Eye (tissue), 1 donor: ENCODE measurements around the gene SHROOM1.

Experiments used
- DNase-seq: peaks from one replicate; pipeline ENCODE4 v3.0.0-alpha.2; 2015

Gene SHROOM1

DNA sequence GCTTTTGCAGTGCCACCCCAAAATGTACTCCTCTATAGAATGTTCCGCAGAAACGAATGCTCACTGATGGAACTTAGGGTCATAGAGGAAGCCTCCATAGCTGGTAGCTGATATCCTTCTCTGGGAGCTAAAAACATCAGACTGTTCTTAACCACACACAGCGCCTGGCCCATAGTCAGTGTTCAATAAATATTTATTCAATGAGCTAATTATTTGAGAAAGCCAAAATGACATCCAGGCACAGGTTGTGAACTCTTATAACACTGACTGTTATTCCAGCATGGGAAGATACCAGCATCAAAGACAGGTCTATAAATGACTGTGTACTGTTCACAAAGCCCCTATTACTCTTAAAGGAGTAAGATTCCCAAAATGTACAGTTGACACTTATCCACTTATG lies 22.9 kb upstream of the SHROOM1 start:
- no peak for DNase-seq

DNA sequence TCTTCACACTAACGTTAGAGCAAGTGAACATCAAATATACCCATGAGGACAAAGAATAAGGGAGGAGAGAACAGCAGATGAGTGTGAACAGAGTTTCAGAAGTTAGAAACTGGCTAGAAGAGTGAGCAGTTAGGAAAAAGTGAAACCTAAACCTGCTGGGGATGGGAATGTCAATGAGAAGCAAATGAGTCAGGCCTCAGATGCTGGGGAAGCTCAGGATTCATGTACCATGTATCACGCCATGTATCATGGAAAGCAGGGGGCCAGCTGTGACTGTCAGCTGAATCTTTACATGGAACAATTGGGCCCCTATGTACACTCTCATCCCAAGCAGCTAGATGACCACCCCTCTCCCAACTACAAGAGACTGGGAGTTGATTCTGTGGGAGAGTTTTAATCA lies 19.6 kb upstream of the SHROOM1 start:
- no peak for DNase-seq

DNA sequence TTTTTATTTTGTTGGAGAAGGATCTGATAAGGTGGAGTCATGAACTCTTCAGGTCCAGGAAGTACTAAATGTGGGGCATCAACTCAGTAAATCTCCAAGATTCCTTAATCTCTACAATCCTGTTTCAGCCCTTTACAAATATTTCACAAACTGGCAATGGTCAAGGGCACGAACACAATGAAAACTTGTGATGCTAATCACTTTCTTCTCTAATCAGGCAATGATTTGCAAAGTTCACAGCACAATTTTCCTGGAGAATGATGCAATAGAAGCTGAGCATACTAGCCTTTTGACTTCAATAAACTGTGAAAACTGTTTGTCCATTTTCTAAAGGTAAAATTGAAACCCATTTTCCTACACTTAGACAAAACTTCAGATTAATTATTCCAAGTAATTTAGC lies 18.9 kb upstream of the SHROOM1 start:
- DNase-seq: no peak

DNA sequence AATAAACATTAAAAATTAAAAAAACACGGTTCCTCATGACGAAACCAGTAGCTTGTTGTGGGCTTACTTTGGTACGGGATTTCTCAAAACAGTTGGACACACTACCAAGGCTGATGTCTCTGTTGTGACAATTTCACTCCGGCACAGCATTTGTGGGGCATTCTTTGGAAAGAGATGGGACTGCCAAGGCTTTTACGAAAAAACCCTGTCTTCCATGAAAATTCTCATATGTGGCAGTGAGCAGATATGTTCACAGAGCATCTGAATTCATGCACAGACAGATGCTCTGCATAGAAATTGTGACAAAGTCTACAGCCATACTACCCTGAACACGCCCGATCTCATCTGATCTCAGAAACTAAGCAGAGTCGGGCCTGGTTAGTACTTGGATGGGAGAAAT lies 17.8 kb upstream of the SHROOM1 start:
- DNase-seq: no peak

DNA sequence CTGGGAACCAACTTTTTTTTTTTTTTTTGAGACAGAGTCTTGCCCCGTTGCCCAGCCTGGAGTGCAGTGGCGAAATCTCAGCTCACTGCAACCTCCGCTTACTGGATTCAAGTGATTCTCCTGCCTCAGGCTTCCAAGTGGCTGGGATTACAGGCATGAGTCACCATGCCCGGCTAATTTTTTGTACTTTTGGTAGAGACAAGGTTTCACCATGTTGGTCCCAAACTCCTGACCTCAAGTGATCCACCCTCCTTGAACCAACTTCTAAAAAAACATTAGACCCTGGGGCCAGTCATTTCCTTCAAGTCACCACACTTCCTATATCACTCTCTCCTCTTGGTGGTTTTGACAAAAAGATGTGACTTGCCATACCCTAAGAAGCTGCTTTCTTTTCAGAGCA lies 10.9 kb upstream of the SHROOM1 start:
- no peak for DNase-seq

DNA sequence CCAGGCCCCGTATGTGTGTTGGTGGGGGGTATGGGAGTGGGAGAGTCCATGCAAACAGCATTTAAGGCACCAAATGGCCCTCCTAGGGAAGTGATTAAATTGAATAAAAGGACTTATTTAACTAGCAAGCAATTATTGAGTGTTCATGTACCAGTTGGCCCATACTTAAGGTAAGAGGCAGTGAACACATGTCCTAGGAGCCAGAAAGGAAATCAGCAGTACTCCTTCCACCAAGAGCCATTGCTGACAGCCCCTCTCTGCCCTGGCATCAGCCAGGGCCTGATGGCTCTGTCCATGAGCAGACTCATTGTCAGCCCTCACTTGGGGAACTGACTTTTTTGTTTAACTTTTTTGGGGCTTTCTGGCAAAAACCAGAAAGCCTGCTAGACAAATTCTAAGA lies 10.4 kb upstream of the SHROOM1 start:
- no peak for DNase-seq

DNA sequence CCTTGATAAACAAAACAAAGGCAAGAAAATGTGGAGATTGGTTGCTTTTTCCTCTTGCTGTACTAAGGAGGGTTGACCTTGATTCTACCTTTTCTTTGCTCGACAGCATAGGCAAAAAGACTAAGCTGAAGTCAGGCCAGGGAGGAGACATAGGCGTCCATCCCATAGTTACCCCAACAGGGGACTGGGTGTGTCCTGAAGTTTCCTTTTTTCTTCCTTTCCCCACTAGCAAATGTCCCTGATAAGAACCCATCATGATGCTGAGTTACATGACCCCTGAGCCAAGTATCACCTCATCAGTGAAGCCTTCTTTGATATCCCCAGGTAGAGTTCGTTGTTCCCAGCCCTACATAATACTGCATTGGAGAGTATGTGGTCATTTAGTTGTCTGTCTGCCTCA lies 9.9 kb upstream of the SHROOM1 start:
- DNase-seq: no peak

DNA sequence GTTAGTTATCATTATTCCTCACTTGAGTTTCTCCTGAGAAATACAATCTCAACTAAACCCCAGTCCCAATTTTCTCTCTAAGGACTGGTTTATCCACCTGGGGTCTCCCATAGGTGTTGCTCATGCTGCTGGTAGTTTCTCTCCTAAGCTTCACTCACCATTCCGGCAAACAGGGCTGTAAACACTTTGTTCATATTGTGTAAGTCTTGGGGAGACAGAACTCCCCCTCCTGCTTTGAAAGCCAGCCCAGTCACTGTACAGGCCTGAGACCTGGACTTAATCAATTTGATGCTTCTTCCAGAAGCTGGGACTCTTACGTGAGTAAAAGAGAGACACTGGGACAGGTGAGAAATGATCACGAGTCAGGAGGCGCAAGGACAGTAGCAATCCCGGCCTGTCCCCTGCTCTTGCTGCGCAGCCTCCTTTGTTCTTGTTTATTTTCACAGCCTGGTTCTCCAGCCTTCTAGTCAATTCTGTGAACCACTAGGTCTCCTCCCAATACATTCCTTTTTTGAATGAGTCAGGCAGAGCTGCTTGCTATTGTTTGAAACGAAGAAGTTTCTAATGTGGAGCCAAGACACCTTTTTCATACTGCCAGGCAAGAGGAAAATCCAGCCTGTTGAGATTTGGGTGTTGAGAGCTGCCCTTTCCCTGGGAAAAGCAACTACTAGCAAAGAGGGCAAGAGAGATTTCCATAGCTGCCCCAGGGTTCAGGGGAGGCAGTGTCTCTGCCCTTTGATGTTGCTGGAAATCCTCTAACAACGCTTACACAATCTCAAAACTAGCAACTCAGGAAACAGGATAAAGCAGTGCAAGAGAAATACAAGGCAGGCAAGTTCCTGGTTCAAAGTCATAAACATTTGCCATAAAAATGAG lies 9.2 kb upstream of the SHROOM1 start:
- DNase-seq: no peak

DNA sequence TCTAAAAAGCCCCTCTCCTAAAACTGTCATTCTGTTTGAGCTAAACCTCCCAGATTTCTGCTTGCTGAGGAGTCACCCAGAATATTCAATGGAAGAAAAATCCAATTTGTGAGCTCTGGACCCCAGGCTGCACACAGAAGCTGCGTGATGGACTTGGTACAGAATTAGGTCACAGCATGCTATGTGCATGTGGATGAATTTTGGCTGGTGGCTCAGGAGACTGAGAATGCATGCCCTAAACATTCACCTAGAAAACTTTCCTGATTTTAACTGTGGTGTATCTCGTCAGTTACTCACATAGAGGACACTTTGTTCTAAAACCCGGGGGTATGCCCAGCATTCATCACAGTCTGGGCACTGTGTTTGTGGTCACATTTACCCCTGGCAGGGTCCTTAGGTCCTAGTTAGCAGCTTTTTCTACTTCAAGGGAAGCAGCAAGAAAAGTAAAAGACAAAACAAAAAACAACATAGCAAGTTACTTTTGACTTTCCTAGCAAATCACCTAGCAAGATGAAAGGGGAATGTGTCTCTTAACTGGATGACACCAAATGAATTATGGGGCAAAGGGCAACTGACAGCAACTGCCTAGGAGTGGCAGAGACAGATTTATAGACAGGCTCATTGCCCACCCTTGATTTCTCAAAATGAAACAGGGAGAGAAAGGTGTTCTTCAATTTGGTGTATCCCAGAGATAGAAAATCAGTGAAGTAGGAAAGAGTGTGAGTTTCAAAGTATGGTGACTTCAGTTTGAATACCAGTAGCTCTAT lies 8.3 kb upstream of the SHROOM1 start:
- DNase-seq: peak; percentile 49

DNA sequence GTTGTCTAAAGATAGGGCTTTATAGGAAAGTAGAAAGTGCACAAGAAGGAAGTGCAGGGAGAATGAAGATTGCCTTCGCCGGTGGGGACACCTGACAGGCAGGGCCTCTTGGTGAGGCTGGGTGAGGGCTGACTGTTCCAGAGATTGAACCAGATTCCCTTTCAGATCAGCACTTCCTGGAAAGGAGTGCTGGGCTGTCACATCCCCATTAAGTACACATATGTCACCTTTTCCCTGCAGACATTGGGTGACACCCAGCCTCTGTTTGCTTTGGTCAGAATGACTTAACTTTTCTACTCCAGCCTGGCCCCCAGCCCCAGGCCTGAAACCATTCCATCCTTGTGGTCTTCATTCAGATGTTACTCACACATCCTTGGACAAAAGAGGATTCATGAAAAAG lies 7.4 kb upstream of the SHROOM1 start:
- no peak for DNase-seq

DNA sequence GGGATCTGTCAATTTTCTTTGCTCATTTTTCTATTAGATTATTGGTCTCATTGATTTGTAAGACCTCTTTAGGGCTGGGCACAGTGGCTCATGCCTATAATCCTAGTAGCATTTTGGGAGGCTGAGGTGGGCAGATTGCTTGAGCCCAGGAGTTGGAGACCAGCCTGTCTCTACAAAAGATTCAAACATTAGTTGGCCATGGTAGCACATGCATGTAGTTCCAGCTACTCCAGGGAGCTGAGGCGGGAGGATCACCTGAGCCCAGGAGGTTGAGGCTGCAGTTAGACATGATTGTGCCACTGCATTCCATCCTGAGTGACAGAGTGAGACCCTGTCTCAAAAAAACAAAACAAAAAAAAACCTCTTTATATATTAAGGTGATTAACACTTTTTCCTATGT lies 6.4 kb upstream of the SHROOM1 start:
- DNase-seq: no peak

DNA sequence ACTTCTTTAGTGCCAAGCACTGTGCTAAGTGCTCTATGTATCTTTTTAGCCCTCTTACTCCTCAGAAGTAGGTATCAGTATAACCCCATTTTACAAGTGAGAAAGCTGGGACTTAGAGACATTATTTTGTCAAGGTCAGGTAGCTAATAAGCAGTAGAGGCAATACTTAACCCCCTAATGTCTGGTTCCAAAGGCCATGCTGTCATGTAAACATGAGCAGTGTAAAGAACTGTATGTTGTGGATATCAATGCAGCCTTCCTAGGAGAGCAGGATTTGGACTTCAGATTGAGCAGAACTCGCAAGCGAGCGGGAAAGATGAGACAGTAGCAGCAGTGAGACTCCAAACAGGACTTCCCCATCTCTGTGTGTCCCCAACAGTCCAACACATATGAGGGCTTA lies 3.6 kb upstream of the SHROOM1 start:
- DNase-seq: no peak

DNA sequence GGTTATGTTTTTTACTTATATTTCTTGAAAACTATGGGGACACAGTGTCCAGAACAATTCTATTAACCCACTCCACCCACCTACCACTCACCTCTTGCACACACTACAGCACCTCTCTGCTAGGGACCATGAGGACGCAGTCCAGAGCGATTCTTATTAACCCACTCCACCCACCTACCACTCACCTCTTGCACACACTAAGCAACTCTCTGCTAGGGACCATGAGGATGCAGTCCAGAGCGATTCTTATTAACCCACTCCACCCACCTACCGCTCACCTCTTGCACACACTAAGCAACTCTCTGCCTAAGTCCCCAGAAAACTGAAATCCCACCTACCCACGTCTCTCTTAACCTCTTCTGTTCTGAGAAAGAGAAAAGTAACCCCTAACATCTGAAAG lies 2.2 kb upstream of the SHROOM1 start:
- no peak for DNase-seq

DNA sequence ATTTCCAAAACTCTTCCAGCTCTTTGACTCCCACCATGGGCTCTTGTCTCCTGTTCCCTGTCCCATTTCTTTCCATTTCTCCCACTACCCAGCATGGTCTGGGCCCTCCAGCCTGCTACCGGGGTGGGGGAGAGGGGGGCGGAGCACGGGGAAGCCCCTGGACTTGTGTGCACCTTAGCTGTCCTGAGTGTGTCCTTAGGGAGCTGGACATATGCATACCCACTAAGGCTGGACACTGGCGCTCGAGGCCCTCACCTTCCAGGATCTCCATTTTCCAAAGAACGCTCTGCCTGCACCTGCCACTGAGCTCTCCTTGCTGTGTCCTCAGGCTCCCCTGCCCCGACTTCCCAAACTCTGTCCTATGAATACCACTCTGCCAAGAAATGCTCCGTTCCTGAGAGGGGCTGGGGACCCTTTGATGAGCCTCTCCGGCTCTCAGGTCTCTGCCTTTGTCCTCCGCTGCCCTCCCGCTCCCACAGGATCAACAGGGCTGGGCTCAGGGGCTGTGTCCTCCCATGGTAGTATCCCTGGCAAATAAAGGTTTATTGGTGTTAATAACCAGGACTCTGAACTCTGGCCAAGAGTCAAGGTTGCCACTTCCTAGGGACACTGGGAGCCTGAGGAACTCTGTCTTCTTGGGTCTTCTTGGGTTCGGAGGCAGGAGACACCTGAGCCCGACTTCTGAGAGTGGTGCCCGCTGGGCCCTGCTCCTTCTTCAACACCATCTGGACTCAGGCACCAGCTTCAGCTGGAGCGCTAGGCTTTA lies 831 bp upstream of the SHROOM1 start:
- DNase-seq: no peak

DNA sequence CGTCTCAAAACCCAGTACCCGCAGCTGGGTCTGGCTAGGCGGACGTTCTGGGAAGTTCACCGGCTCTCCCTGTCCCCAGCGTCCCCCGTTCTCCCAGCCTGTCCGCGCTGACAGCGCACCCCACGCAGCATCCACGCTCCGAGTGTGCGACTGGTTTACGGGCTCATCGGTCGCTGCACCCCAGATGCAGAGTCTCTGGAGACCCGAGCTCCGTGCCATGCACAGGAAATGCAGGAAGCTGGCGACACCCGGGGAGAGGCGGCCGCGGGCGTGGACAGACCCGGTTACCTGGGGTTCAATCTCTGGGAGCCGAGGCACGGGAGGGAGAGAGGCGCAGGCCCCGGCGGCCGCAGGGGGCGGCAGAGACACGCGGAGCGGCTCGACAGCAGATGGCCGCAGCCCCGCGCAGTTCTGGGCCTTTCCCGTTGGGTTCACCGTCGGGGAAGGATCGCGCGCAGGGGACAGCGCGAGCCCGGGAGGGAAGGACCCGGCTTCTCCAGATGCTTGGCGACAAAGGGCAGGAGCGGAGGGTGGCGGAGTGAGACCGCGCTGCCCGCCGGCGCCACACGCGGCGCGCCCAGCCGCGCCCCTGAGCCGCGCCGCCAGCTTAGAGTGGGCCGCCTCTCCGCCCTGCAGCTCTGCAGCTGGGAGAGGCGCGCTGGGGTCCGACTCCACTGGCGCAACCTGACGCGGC lies 558 bp downstream of the SHROOM1 start:
- DNase-seq: peak; percentile 91

DNA sequence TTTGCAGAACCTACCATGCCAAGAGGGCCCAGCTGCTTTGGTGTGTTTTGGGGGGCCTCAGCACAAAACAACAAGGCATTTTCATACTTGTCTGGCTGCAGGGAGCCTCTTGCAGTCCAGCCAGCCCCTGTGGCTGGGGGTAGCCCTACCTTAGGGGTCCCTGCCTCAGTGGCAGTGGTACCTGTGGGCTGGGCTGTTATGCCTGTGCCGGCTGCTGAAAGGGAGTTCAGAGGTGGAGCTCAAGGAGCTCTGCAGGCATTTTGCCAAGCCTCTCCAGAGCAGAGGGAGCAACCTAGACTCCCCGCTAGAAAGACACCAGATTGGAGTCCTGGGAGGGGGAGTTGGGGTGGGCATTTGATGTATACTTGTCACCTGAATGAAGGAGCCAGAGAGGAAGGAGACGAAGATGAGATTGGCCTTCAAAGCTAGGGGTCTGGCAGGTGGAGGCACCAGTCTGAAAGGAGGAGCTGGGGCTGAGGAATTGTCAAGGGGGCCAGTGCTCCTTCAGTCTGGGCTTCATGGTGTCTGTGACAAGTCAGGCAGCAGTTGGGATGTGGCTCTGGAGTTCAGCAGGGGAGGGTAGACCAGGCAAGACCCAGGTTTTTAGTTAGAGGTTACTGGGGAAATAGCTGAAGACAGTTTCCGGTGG lies 1.5 kb downstream of the SHROOM1 start:
- no peak for DNase-seq

DNA sequence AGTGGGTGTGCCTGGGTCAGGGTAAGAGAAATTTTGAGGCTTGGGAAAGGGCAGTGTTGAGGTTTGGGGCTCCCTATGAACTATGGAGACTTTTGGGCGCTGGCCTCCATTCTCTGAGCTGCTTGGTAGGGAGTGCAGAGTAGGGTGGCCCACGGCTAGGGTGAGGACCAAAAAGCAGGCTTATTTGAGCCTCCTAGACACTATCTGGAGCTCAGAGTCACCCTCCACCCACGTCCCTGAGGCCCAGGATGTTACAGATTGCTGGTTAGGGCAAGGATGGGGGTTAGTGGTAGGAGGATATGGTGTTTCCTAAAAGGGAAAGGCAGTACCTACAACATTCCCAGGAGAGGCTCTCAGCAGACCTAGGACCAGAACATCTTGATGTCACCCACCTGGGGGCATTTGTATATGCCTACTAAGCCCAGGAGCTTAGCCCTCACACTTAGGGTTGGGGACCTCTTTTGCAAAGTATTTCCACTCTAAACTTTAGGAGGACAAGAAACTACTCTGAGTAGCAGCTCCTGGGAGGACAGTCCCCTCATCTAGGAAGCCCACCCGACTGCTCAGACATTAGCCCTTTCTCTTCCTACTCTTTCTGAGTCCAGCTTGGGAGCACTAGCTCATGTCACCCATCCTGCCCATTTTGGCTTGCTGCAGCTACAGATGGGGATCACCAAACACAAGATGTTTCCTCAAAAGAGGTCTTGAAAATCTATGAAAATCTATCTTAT lies 2.3 kb downstream of the SHROOM1 start:
- no peak for DNase-seq

DNA sequence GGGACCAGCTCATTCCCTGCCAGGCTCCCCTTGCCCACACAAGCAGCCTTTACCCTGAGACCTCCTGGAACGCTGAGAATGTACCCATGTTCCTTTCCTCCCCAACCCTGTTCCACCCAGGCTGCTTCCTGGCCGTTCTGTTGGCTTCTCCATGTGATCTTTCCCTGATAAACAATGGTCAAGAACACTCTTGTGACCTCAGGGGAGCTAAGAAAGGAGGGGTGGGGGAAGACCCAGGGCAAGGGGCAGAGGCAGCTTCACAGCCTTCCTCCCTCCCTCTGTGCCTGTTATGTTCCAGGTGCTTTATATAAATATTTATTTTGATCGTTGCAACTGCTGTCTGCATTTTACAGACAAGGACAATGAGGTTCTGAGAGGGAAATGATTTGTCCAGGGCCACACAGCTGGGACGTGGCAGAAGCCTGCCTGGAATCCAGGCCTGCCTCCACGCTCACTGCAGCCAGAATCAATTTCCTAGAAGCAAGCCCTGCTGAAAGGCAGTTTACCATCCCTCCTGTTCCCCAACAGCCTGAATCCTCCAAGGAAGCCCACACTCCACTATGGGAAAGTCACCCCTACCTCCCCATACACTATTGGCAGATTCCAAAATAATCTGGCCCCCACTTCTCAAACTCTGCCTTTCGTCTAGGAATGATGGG lies 3.9 kb downstream of the SHROOM1 start:
- DNase-seq: no peak

DNA sequence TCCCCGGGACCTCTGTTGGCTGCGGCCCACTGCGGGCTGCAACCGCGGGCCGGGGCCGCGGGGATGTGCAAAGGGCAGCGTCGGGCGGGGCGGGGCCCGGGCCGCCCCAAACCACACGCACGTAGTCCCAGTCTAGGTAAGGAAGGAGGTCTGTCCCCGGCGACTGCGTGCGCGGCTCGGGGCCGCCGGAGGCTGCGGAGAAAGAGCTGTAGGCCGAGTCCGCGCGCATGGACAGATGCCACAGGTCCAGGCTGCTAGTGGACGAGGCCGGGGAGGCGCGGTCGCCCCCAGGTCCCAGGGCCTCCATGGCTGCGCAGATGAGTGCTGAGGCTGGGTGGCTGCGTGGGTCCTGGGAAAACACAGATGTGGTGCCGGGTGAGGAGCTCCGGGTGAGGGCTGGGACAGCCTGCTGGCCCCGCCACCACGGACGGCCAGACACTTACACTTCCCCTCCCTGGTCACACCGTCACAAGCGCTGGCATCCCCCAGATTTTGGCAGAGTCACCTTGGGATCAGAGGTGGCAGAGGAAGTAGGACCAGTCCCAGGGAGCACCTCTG lies 4.5 kb downstream of the SHROOM1 start:
- peak; percentile 59 for DNase-seq

DNA sequence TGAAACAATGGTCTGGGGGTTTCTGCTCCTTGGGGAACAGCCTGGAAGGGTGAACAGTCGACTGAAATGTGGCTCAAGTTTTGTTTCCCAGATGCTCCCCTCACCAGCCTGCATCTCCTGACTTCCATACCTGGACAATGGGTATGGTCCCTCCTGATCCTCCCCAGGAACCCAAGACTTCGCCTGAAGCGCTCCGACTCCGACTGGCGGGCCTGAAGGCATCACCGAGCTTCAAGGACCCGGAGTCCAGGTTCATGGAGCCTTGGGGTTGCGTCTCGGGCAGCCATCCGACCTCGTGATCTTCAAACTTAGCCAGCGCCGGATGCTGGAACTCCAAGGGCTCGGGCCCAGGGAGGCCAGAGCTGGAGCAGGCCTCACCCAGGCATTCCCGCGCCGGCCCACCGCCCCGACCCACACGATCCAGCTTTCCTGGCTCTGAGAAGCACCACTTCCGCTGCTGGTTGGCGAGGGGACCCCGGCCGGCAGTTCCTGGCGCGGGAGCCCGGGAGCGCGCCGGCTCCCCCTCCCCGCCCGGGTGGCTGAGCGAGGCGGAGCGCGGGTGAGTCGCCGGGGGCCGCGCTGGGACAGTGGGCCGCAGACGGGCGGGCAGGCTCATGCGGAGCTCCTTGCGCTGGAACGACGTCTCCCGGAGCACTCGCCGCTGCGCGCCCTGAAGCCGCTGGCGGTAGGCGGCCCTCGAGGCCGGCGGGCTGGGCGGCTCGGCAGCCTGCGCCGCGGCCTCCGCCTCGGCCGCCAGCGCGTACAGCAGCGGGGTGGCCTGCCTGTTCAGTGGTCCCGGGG lies 5.2 kb downstream of the SHROOM1 start:
- DNase-seq: peak; percentile 59
